Suprapubic skin (tissue), 4 donors: ENCODE data around the gene MAST4.

Source experiments
- CTCF ChIP-seq, 2 donors: fragments of 200-600 bp in 1 of 2; fragments of 450-650 bp in 1 of 2; sonication (generic) in 1 of 2; IDR thresholded peaks; one replicate each; pipeline ENCODE4 v1.5.1; 2016 to 2019; ENCODE audit warnings: antibody characterized with exemption in 2 of 2, mild to moderate bottlenecking in 1 of 2, moderate library complexity in 1 of 2
- EP300 ChIP-seq: sonication (generic); formaldehyde crosslinking; IDR thresholded peaks from one replicate; pipeline ENCODE4 v1.6.1; 2017; ENCODE audit warnings: antibody characterized with exemption
- POLR2AphosphoS5 ChIP-seq, 3 donors: sonication (generic); formaldehyde crosslinking; IDR thresholded peaks; one replicate each; pipeline ENCODE4 v1.6.1; 2017; ENCODE audit warnings: antibody characterized with exemption in 3 of 3

- TF ChIP-seq CTCF (IDR thresholded peaks at IDR 0.05) (no peak), EP300 (no peak), POLR2AphosphoS5 (IDR thresholded peaks at IDR 0.05) (no peak)
Measured at GRCh38 chr5:66870708-66871107, 274.5 kb downstream of the MAST4 start.
